DOHH2 (cell line): ENCODE measurements around the gene MYCBPAP.

Experiments
- H3F3A ChIP-seq: fragments of 200-600 bp; sonication (generic), shearing (Covaris generic); 2 replicates; pipeline ENCODE4 v1.6.0; 2016; ENCODE audit warnings: antibody characterized with exemption, mild to moderate bottlenecking; ENCODE audit not compliant: control insufficient read depth, insufficient read depth
- H3K27ac ChIP-seq: fragments of 200-600 bp; sonication (generic); 2 replicates; pipeline ENCODE4 v1.5.1; 2014; ENCODE audit warnings: low read depth, mild to moderate bottlenecking, low read length, moderate library complexity
- H3K27me3 ChIP-seq: fragments of 200-600 bp; sonication (generic); 2 replicates; pipeline ENCODE4 v1.6.1; 2014; ENCODE audit warnings: mild to moderate bottlenecking, low read length, mixed read lengths; ENCODE audit not compliant: control insufficient read depth
- H3K36me3 ChIP-seq: fragments of 200-600 bp; sonication (generic); 2 replicates; pipeline ENCODE4 v1.6.1; 2014; ENCODE audit warnings: mild to moderate bottlenecking, low read length, moderate library complexity, mixed read lengths; ENCODE audit not compliant: control insufficient read depth
- H3K4me1 ChIP-seq: fragments of 200-600 bp; sonication (generic); 2 replicates; pipeline ENCODE4 v1.6.1; 2014; ENCODE audit warnings: mild to moderate bottlenecking, low read length, mixed read lengths; ENCODE audit not compliant: control insufficient read depth
- H3K4me2 ChIP-seq: fragments of 200-600 bp; sonication (generic); 2 replicates; pipeline ENCODE4 v1.6.0; 2014; ENCODE audit warnings: mild to moderate bottlenecking, low read length, moderate library complexity
- H3K4me3 ChIP-seq: fragments of 200-600 bp; sonication (generic); 2 replicates; pipeline ENCODE4 v1.5.1; 2014; ENCODE audit warnings: mild to moderate bottlenecking, low read length, mixed read lengths
- H3K79me2 ChIP-seq: fragments of 200-600 bp; sonication (generic); 2 replicates; pipeline ENCODE4 v1.6.1; 2014; ENCODE audit warnings: mild to moderate bottlenecking, low read length, mixed read lengths; ENCODE audit not compliant: control insufficient read depth
- H3K9me2 ChIP-seq: fragments of 200-600 bp; sonication (generic); replicated peaks from 2 replicates; pipeline ENCODE4 v1.6.1; 2014; ENCODE audit warnings: mild to moderate bottlenecking, low read length, mixed read lengths; ENCODE audit not compliant: control insufficient read depth
- H3K9me3 ChIP-seq: fragments of 200-600 bp; sonication (generic); 2 replicates; pipeline ENCODE4 v1.6.1; 2014; ENCODE audit warnings: antibody characterized with exemption, low read length, mixed read lengths; ENCODE audit not compliant: control insufficient read depth, insufficient read depth
- H4K20me1 ChIP-seq: fragments of 200-600 bp; sonication (generic); 2 replicates; pipeline ENCODE4 v1.6.0; 2014; ENCODE audit warnings: low read depth, mild to moderate bottlenecking, antibody characterized with exemption, low read length, moderate library complexity; ENCODE audit not compliant: control insufficient read depth, insufficient read depth
- EZH2phosphoT487 ChIP-seq: fragments of 200-600 bp; sonication (generic); IDR thresholded peaks from 2 replicates; pipeline ENCODE4 v1.6.1; 2017; ENCODE audit warnings: borderline replicate concordance, mild to moderate bottlenecking, antibody characterized with exemption, low read length, moderate library complexity, mixed read lengths
- TF ChIP-seq, protein P1 (sequence below): fragments of 200-600 bp; sonication (generic); IDR thresholded peaks from one replicate; pipeline ENCODE4 v1.5.1; 2014; ENCODE audit warnings: antibody characterized with exemption, mild to moderate bottlenecking, low read depth, low read length; ENCODE audit not compliant: poor library complexity, severe bottlenecking

MYCBPAP gene

DNA sequence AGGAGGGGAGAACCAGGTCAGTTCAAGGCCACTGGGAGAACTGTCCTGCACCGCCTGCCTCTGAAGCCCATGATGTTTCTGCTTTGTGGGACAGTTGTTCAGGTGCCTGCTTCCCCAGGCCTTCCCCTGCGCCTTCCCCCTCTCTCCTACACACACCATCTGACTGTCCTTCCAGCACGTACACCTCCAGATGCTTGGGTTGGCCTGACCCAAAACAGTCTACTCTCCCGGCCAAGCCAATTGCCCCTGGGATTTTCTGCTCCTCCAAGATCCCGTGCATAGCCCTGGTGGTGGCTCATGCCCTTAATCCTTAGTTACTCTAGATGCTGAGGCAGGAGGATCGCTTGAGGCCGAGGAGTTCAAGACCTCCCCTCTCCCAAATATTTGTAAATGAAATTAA, 30.3 kb upstream of the MYCBPAP start:
- Histone ChIP-seq H3K9me3 (no peaks in the 10 kb centered on the region), H3K79me2 (peaks cover 13% of the 10 kb centered on the region), H3K27me3 (peaks cover 5% of the 10 kb centered on the region; the same call in 1 of the 2 replicates), H3K9me2 (no peaks in the 10 kb centered on the region), H4K20me1 (no peaks in the 10 kb centered on the region), H3K4me1 (peaks cover 27% of the 10 kb centered on the region), H3F3A (peaks cover 7% of the 10 kb centered on the region), H3K36me3 (peaks cover 15% of the 10 kb centered on the region), H3K27ac (peak overlapping the region; percentile 65; the same call in 1 of the 2 replicates), H3K4me2 (peak overlapping the region; percentile 61), H3K4me3 (peak overlapping the region; percentile 89)
- no peak for TF ChIP-seq EZH2phosphoT487
- TF ChIP-seq, protein P1, sequence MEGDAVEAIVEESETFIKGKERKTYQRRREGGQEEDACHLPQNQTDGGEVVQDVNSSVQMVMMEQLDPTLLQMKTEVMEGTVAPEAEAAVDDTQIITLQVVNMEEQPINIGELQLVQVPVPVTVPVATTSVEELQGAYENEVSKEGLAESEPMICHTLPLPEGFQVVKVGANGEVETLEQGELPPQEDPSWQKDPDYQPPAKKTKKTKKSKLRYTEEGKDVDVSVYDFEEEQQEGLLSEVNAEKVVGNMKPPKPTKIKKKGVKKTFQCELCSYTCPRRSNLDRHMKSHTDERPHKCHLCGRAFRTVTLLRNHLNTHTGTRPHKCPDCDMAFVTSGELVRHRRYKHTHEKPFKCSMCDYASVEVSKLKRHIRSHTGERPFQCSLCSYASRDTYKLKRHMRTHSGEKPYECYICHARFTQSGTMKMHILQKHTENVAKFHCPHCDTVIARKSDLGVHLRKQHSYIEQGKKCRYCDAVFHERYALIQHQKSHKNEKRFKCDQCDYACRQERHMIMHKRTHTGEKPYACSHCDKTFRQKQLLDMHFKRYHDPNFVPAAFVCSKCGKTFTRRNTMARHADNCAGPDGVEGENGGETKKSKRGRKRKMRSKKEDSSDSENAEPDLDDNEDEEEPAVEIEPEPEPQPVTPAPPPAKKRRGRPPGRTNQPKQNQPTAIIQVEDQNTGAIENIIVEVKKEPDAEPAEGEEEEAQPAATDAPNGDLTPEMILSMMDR, result no peak

DNA sequence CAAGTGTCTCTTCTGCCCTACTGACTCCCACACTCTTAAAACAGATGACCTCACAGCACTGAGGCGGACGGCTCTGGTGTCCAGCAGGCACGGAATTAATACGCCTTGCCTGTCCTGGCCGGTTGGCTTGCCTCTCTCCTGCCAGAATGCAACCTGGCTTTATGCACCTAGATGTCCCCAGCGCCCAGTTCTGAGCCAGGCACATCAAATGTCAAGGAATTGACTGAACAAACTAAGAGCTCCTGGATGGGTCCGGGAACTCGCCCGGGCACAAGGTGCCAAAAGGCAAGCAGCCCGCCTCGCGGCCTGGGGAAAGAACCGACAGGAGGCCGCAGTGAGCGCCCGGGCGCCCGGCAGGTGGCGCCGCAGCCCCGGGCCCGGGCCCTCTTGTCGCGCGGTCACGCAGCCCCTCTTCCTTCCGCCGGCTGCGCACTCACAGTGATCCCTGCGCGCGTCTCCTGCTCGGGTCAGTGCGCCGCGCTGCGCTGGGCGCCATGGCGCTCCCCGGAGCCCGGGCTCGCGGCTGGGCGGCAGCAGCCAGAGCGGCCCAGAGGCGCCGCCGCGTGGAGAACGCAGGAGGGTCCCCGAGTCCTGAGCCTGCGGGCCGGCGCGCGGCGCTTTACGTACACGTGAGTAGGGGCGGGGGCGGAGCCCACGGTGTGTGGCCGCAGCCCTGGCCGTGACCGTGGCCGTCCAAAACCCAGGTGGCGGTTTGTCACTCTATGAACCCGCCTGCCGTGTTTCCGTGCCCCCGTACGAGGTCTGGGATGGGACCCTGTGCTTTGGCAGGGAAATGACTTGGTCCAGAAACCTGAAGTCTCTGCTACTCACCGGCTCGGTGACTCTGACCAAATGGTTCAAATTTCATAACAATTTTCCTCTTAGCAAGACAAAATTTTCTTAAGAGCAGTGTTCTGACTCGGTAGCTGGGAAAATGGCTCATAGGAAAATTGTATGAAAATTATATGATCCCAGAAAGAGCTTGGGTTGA, 29.6 kb upstream of the MYCBPAP start, which contains the start of gene RSAD1:
TSS of gene RSAD1 (plus strand) at position 470 of the 991 bp plus-strand sequence. CDS start at position 495, 25 bp downstream.
- Histone ChIP-seq H3K9me3 (no peaks in the 10 kb centered on the region), H3K4me2 (peak within 1 kb of the TSS; percentile 75), H3K27ac (peak within 1 kb of the TSS; percentile 65), H3K79me2 (peaks cover 13% of the 10 kb centered on the region), H3K4me1 (peaks cover 27% of the 10 kb centered on the region), H3F3A (peaks cover 7% of the 10 kb centered on the region), H3K4me3 (peak within 1 kb of the TSS; percentile 89), H3K36me3 (peaks cover 21% of the 10 kb centered on the region), H3K9me2 (no peaks in the 10 kb centered on the region), H3K27me3 (peaks cover 5% of the 10 kb centered on the region; the same call in 1 of the 2 replicates), H4K20me1 (no peaks in the 10 kb centered on the region)
- TF ChIP-seq EZH2phosphoT487, result no peak
- TF ChIP-seq, protein P1, result peak; percentile 79

DNA sequence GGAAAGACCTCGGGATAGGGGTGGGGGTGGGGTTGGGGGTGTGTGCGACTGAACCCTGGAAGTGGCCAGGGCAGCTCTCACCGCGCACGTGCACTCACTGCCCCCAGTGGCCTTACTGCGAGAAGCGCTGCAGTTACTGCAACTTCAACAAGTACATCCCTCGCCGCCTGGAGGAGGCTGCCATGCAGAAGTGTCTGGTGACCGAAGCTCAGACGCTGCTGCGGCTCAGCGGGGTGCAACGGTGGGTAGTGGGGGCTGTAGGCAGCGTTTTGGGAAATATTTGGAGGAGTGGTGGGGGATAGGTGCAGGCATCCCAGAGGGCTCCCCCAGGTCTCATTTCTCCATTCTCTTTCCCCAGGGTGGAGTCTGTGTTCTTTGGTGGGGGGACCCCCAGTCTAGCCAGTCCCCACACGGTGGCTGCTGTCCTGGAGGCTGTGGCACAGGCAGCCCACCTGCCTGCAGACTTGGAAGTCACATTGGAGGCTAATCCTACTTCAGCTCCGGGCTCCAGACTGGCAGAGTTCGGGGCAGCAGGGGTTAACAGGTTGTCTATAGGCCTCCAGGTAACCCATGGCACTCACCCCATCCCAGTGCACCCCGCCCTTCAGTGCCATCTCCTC, 28.6 kb upstream of the MYCBPAP start:
- peaks cover 13% of the 10 kb centered on the region for H3K79me2 ChIP-seq
- peaks cover 7% of the 10 kb centered on the region for H3F3A ChIP-seq
- H3K27ac ChIP-seq, result peak overlapping the region; percentile 65
- no peaks in the 10 kb centered on the region for H3K9me2 ChIP-seq
- no peak for TF ChIP-seq EZH2phosphoT487
- TF ChIP-seq, protein P1, result peak; percentile 56
- H3K4me2 ChIP-seq, result peak overlapping the region; percentile 75
- no peaks in the 10 kb centered on the region for H4K20me1 ChIP-seq
- peaks cover 27% of the 10 kb centered on the region for H3K4me1 ChIP-seq
- H3K27me3 ChIP-seq, result 0 out of 2 replicates have a peak, but pooled peaks cover under 1% of the 10 kb centered on the region
- no peaks in the 10 kb centered on the region for H3K9me3 ChIP-seq
- H3K36me3 ChIP-seq, result peaks cover 24% of the 10 kb centered on the region
- peak overlapping the region; percentile 89 for H3K4me3 ChIP-seq
